Measurements from ENCODE around the gene SERPINB8.

The SERPINB8 gene

DNA sequence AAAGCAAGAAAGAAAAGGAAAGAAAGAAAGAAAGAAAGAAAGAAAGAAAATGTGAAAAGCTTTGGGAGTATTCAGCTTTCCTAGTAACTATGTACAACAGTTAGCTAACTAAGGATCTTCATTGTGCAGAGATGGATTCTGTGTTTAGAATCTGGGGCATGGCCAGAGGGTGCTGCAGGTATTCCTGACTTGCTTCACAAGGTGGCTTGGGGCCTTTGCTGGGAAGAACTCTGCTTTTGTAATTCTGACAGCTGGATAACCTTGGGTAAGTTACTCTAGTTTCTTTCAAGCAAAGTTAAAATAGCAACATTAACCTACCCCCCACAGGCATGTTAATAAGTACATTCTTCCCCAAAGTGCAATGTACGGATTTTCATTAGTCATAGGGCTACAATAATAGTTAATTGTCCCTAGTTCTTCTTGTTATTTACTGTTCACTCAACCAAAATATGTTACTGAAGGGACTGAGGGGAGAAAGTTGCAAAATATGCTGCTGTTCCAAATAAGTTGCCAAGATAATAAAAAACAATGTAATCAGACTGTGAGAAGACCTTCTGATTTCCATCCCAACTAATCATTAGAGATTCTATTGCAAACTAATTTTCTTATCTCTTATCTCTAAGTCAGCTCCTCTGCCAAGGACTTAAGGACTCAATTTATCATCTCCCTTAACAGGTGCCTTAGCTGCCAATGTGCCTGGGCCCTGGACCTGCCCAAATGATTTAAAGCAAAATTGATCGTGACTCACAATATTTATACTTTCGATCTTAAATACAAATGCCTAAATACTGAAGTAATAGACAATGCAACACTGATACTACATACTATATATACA is 50.3 kb downstream of the SERPINB8 start:
- DNase-seq: no peak

DNA sequence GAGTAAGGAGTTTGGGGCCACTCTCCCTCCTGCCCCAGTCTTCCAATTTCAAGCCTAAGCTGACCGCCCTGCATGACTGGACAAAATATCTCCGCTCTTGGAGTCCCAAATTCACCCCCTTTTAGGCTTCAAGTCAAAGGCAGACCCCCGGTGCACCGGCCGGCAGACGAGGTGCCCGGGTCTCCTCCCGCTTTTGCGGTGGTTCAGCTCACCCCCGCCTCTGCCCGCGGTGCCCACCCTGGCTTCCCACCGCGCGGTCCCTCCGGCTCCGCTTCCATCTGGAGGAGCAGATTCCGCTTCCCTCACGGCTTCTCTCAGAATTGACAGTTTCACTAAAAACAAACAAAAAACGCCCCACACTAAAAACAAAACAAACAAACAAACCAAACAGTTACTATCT is 56.5 kb downstream of the SERPINB8 start:
- no peak for DNase-seq

DNA sequence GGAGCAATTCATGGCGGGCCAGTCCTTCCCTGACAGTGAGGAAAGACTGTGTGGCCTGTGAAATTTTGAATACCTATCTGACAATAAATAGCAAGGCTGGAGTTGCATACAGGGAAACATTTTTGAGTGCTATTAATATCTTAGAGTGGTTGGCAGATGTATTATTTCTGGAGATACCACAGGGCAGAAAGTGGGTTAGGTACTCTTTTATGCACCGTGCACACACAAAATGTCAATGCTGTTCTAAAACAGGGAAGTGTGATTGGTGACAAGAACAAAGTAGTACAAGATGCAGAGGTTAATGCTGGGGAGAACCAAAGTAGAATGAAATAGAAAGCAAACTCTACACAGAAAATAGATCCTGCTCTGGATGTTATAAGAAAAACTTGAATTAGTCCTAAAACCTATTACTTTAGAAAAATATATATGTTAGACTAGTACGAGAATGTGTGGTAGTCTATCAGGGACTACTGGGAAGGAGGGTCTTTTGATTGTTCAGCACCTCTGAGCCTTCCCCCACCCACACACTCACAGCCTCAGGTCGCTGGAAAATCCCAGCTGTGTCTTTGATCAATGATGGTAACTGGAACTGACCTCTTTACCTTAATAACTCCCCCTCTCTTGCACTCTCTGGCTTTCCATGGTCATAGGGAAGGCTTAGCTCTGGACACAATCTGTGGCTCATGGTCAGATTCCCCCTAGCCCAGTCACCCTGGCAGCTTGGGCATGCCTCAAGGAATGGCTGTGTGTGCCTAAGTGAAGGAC is 58.2 kb downstream of the SERPINB8 start:
- DNase-seq: no peak

DNA sequence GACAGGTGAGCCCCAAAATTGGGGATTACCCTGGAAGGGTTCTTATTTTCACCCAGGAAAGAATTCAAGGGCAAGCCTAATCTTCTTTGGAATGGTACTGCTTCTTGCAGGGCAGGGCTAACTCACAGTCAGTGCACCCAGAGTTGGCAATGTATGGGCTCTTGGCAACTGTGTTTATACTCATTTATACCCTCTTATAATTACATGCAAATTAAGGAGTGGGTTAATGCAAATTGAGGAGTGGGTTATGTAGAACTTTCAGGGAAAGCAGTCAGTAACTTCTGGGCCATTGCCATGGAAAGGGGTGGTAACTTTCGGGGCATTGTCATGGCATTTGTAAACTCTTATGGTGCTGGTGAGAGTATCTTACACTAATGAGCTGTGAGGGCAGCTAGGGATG is 59.2 kb downstream of the SERPINB8 start:
- no peak for DNase-seq

DNA sequence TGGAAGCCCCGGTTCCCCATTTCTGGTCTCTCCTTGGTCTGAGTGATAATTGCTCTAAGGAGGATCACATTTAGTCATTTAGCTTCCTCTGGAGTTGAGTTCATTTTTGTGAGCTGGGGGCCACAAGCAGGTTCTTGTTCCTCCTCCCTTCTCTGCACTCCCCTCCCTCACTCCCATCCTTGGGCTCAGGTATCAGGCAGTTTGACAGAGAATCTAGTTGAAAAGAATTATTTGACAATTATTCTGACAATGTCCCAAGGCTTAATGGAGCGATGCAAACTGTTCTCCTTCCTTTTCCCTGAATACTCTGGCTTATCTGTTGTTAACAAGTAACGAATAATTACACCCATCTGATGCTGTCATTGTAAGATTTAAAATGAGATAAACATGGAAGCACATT is 61.5 kb downstream of the SERPINB8 start:
- DNase-seq: no peak

DNA sequence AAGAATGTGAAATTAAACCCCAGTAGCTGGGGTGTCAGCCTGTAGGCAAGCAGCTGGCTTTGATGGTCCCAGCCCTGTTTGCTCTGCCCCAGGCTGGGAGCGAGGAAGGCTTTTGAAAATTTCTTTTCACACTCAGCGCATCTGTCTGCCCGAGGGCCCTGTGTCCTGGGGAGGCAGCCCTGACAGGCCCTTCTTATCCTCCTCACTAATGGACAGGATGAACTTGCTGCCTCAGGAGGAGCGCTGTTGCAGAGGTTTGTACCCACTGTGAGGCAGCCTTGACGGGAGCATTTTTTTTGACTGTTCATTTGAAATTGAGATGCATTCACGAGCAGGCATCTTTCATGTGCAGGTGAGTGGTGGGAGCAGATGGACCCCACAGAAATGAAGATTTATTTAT is 62.4 kb downstream of the SERPINB8 start:
- no peak for DNase-seq

DNA sequence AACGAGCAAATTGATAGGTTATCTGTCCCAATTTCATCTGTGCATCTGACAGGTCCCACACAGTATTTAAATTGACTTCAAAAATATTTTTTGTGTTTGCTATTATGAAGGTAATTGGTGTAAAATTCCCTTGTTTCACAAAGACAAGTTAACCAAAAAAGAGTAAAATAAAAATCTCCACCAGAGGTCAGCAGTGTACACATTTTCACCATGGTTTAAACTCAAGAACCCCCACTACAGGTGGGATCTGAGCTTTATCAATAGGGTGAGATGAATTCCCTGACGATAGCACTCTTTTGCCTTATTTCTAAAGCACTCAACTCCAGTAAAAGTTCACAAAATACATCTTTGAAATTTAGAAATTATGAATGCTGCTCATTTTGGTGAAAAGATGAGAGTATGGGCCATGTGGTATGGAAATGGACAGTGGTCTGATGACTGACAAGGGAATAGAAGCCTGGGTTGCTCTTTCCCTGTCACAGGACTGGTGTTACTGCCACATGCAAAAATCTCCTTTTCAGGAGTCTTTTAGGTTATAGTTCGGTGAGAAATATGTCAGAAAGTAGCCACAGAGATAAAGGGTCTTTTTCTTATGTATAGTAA is 68.0 kb downstream of the SERPINB8 start:
- DNase-seq: no peak

All from activated gamma-delta T cell treated with Interleukin-2 at 50 U/mL for 16 hours (primary cell).